SK-N-SH treated with all-trans-retinoic acid at 6 μM for 48 hours (cell line): ENCODE measurements around the gene VTA1.

Source experiments
- ATAC-seq: fragments of 200-7000 bp; cut with Tn5 transposase; 3 replicates; pipeline ENCODE4 v1.9.1; 2020; ENCODE audit warnings: mild to moderate bottlenecking, moderate library complexity
- ARNTL ChIP-seq: fragments of 450-650 bp; formaldehyde crosslinking; IDR thresholded peaks from 2 replicates; pipeline ENCODE4 v1.5.0; 2020; ENCODE audit warnings: low read depth, mild to moderate bottlenecking, moderate library complexity, borderline replicate concordance
- BACH2 ChIP-seq: fragments of 250-450 bp; sonication (Bioruptor Pico); IDR thresholded peaks from 2 replicates; pipeline ENCODE4 v1.9.0; 2021; ENCODE audit warnings: mild to moderate bottlenecking, borderline replicate concordance
- ESRRG ChIP-seq: fragments of 250-450 bp; sonication (Bioruptor Pico); IDR thresholded peaks from 2 replicates; pipeline ENCODE4 v1.6.1; 2021; ENCODE audit warnings: mild to moderate bottlenecking
- GLIS3 ChIP-seq: fragments of 250-450 bp; sonication (Bioruptor Pico); IDR thresholded peaks from 2 replicates; pipeline ENCODE4 v1.5.0; 2020; ENCODE audit warnings: mild to moderate bottlenecking, moderate library complexity
- ISL1 ChIP-seq: fragments of 250-450 bp; sonication (Bioruptor Pico); IDR thresholded peaks from 2 replicates; pipeline ENCODE4 v2.1.2; 2022; ENCODE audit warnings: mild to moderate bottlenecking, moderate library complexity
- OSR1 ChIP-seq: fragments of 250-450 bp; sonication (Bioruptor Pico); IDR thresholded peaks from 2 replicates; pipeline ENCODE4 v1.8.0; 2022; ENCODE audit warnings: moderate library complexity, mild to moderate bottlenecking, inconsistent platforms
- PPARA ChIP-seq: fragments of 250-450 bp; sonication (Bioruptor Pico); IDR thresholded peaks from 2 replicates; pipeline ENCODE4 v1.5.0; 2020; ENCODE audit warnings: mild to moderate bottlenecking, borderline replicate concordance
- SNAI2 ChIP-seq: fragments of 250-450 bp; sonication (Bioruptor Pico); IDR thresholded peaks from 2 replicates; pipeline ENCODE4 v1.5.0; 2020; ENCODE audit warnings: mild to moderate bottlenecking, moderate library complexity
- TCF4 ChIP-seq: fragments of 250-450 bp; sonication (Bioruptor Pico); IDR thresholded peaks from 2 replicates; pipeline ENCODE4 v1.8.0; 2021; ENCODE audit warnings: mild to moderate bottlenecking, moderate library complexity, borderline replicate concordance
- TOX ChIP-seq: fragments of 250-450 bp; sonication (Bioruptor Pico); IDR thresholded peaks from 2 replicates; pipeline ENCODE4 v1.8.0; 2021; ENCODE audit warnings: mild to moderate bottlenecking, moderate library complexity, borderline replicate concordance
- ZC3H10 ChIP-seq: fragments of 250-450 bp; sonication (Bioruptor Pico); IDR thresholded peaks from 2 replicates; pipeline ENCODE4 v1.5.1; 2021; ENCODE audit warnings: mild to moderate bottlenecking, moderate library complexity
- ZFP3 ChIP-seq: fragments of 250-450 bp; sonication (Bioruptor Pico); IDR thresholded peaks from 2 replicates; pipeline ENCODE4 v1.5.0; 2020; ENCODE audit warnings: mild to moderate bottlenecking, moderate library complexity
- ZFP30 ChIP-seq: fragments of 450-650 bp; formaldehyde crosslinking; IDR thresholded peaks from 2 replicates; pipeline ENCODE4 v1.5.0; 2022; ENCODE audit warnings: mild to moderate bottlenecking, moderate library complexity
- ZNF565 ChIP-seq: fragments of 450-650 bp; formaldehyde crosslinking; conservative IDR thresholded peaks from 2 replicates; pipeline ENCODE4 v1.5.0; 2020; ENCODE audit warnings: low read depth, mild to moderate bottlenecking, moderate library complexity
- ZNF70 ChIP-seq: fragments of 450-650 bp; formaldehyde crosslinking; IDR thresholded peaks from 2 replicates; pipeline ENCODE4 v1.5.0; 2020; ENCODE audit warnings: mild to moderate bottlenecking, moderate library complexity
- TF ChIP-seq, protein P1 (sequence below): fragments of 250-450 bp; sonication (Bioruptor Pico); IDR thresholded peaks from 2 replicates; pipeline ENCODE4 v1.8.0; 2020; ENCODE audit warnings: mild to moderate bottlenecking, moderate library complexity, borderline replicate concordance
- TF ChIP-seq, protein P2 (sequence below): fragments of 250-450 bp; sonication (Bioruptor Pico); IDR thresholded peaks from 2 replicates; pipeline ENCODE4 v1.5.1; 2020; ENCODE audit warnings: low read depth, mild to moderate bottlenecking, moderate library complexity
- TF ChIP-seq, protein P3 (sequence below): fragments of 250-450 bp; sonication (Bioruptor Pico); IDR thresholded peaks from 2 replicates; pipeline ENCODE4 v1.5.1; 2021; ENCODE audit warnings: mild to moderate bottlenecking, moderate library complexity
- TF ChIP-seq, protein P4 (sequence below): fragments of 250-450 bp; sonication (Bioruptor Pico); IDR thresholded peaks from 2 replicates; pipeline ENCODE4 v1.5.0; 2020; ENCODE audit warnings: mild to moderate bottlenecking, moderate library complexity

Gene VTA1

DNA sequence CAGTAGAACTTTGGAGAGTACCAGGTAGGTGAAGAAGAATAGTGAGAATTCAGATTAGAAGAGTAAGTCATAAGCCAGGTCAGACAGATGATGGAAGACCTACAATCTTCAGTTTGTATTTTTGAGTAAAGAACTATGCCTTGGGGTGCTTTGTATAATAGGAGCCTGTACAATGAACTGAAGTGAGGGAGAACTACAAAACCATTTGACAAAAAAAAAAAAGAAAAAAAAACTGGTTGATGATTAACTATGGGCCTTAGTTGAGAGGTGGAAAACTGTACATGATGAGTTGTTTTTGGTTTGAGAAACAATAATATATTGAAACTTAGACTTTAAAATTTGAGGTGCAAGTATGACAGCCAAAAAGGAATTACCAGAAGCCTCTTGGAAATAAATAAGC lies 25.7 kb downstream of the VTA1 start:
- ATAC-seq = no peak
- no peak for TF ChIP-seq PPARA
- no peak for TF ChIP-seq ESRRG (CRISPR knock-in tag)
- TF ChIP-seq, protein P1, sequence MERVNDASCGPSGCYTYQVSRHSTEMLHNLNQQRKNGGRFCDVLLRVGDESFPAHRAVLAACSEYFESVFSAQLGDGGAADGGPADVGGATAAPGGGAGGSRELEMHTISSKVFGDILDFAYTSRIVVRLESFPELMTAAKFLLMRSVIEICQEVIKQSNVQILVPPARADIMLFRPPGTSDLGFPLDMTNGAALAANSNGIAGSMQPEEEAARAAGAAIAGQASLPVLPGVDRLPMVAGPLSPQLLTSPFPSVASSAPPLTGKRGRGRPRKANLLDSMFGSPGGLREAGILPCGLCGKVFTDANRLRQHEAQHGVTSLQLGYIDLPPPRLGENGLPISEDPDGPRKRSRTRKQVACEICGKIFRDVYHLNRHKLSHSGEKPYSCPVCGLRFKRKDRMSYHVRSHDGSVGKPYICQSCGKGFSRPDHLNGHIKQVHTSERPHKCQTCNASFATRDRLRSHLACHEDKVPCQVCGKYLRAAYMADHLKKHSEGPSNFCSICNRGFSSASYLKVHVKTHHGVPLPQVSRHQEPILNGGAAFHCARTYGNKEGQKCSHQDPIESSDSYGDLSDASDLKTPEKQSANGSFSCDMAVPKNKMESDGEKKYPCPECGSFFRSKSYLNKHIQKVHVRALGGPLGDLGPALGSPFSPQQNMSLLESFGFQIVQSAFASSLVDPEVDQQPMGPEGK (CRISPR knock-in tag) = no peak
- no peak for TF ChIP-seq ARNTL
- TF ChIP-seq ZFP3 = no peak
- TF ChIP-seq TOX = no peak
- no peak for TF ChIP-seq ZC3H10 (CRISPR knock-in tag)
- no peak for TF ChIP-seq BACH2 (CRISPR knock-in tag)
- no peak for TF ChIP-seq OSR1 (CRISPR knock-in tag)

DNA sequence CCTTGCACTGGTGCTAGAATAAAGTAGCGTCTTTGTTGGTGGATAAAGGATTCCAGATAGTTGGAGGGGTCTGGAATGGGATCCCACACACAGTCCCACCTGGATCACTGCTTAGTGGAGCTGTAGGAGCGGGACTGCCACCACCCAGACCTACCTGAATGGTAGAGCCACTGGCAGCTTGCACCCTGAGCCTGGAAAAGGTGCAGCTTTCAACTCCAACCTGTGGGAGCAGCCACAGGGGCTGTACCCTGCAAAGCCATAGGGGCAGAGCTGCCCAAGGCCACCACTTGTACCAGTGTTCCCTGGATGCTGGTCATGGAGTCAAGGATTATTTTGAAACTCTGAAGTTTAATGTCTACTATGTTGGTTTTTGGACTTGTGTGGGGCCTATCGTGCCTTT lies 26.9 kb downstream of the VTA1 start:
- no peak for TF ChIP-seq ZNF565
- TF ChIP-seq, protein P2, sequence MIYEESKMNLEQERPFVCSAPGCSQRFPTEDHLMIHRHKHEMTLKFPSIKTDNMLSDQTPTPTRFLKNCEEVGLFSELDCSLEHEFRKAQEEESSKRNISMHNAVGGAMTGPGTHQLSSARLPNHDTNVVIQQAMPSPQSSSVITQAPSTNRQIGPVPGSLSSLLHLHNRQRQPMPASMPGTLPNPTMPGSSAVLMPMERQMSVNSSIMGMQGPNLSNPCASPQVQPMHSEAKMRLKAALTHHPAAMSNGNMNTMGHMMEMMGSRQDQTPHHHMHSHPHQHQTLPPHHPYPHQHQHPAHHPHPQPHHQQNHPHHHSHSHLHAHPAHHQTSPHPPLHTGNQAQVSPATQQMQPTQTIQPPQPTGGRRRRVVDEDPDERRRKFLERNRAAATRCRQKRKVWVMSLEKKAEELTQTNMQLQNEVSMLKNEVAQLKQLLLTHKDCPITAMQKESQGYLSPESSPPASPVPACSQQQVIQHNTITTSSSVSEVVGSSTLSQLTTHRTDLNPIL = no peak
- no peak for ATAC-seq

DNA sequence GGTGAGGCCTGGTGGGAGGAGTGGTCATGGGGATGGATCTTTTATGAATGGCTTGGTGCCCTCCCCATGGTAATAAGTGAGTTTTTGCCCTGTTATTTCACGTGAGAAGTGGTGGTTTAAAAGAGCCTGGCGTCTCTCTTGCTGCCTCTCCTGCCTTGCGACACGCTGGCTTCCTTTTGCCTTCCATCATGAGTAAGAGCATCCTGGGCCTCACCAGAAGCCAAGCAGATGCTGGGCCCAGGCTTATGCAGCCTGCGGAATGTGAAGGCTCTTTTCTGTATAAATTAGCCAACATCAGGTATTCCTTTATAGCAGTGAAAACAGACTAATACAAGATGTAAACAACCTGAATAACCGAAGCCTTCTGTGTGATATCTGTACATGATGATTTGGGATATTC lies 27.6 kb downstream of the VTA1 start:
- ATAC-seq = no peak
- TF ChIP-seq, protein P3, sequence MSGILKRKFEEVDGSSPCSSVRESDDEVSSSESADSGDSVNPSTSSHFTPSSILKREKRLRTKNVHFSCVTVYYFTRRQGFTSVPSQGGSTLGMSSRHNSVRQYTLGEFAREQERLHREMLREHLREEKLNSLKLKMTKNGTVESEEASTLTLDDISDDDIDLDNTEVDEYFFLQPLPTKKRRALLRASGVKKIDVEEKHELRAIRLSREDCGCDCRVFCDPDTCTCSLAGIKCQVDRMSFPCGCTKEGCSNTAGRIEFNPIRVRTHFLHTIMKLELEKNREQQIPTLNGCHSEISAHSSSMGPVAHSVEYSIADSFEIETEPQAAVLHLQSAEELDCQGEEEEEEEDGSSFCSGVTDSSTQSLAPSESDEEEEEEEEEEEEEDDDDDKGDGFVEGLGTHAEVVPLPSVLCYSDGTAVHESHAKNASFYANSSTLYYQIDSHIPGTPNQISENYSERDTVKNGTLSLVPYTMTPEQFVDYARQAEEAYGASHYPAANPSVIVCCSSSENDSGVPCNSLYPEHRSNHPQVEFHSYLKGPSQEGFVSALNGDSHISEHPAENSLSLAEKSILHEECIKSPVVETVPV (CRISPR knock-in tag) = no peak
- TF ChIP-seq PPARA (no peak), ZNF70 (CRISPR knock-in tag) (no peak), BACH2 (CRISPR knock-in tag) (no peak), ARNTL (no peak), ISL1 (CRISPR knock-in tag) (no peak), OSR1 (CRISPR knock-in tag) (no peak)
- TF ChIP-seq, all 23 proteins: peak for 0

DNA sequence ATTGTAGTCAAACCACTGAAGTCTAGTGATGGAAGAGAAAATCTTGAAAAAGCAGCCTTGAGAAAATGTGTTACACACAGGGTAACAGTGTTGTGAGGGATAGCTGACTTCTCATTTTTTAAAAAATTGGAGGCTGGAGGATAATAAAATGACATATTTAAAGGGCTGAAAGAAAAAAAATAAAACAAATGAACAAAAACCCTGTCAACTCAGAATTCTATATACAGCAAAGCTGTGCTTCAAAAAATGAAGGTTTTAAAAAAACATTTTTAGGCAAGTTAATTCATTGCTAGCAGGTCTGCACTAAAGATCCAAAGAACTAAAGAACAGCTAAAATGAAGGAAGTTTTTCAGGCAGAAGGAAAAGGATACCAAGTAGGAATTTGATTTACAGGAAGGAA lies 31.1 kb downstream of the VTA1 start:
- no peak for ATAC-seq

DNA sequence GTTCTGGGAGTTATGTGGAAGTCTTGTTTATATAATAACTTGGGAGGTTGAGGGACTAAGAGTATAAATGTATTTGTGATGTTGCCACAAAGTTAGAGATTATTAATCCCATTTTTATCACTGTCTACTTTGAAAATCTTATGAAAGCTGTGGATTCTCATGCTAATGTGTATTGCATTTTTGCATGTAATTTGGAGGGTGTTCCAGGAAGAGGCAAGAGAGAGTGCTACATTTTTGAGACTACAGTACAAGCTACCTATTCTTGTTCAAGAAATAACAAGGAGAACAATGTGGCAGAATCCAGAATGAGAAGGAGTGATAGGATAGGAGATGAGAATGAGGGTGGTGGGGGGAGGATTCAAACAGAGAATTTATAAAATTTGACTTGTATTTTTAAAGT lies 34.9 kb downstream of the VTA1 start:
- TF ChIP-seq ZFP3 = no peak
- TF ChIP-seq ZNF565 = no peak
- TF ChIP-seq ESRRG (CRISPR knock-in tag) = no peak
- no peak for TF ChIP-seq TOX
- ATAC-seq = no peak

More for the DNA sequence above, 31.1 kb downstream of the VTA1 start:
- TF ChIP-seq ESRRG (CRISPR knock-in tag) (no peak), ZFP30 (CRISPR knock-in tag) (no peak), ARNTL (no peak)
- TF ChIP-seq, protein P1 (CRISPR knock-in tag) = no peak
- TF ChIP-seq, protein P3 (CRISPR knock-in tag) = no peak
- TF ChIP-seq, all 23 proteins: peak for 0

DNA sequence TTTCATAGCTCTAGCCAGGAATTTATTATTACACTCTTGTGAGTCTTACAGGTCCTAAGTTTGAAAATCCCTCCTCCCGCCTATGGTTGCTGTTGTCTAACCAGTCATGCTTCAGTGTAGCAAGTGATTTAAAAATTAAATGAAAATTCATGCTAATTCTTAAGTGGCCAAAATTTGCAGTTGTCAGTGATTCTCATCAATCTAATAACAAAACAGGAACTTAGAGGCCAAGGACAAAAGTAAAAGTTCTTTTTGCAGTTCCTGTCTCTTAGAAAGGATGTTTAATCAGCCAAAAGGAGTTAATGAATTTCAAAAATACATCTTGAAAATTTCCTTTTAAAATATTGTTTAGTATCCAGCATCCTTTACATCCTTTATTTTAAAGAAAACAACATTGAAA lies 36.3 kb downstream of the VTA1 start:
- no peak for ATAC-seq
- TF ChIP-seq SNAI2 (CRISPR knock-in tag) (no peak), ARNTL (no peak), GLIS3 (CRISPR knock-in tag) (no peak), TCF4 (CRISPR knock-in tag) (no peak), OSR1 (CRISPR knock-in tag) (no peak), ESRRG (CRISPR knock-in tag) (no peak), ZNF70 (CRISPR knock-in tag) (no peak)
- TF ChIP-seq, protein P2 = no peak
- TF ChIP-seq, protein P3 (CRISPR knock-in tag) = no peak
- TF ChIP-seq, protein P4, sequence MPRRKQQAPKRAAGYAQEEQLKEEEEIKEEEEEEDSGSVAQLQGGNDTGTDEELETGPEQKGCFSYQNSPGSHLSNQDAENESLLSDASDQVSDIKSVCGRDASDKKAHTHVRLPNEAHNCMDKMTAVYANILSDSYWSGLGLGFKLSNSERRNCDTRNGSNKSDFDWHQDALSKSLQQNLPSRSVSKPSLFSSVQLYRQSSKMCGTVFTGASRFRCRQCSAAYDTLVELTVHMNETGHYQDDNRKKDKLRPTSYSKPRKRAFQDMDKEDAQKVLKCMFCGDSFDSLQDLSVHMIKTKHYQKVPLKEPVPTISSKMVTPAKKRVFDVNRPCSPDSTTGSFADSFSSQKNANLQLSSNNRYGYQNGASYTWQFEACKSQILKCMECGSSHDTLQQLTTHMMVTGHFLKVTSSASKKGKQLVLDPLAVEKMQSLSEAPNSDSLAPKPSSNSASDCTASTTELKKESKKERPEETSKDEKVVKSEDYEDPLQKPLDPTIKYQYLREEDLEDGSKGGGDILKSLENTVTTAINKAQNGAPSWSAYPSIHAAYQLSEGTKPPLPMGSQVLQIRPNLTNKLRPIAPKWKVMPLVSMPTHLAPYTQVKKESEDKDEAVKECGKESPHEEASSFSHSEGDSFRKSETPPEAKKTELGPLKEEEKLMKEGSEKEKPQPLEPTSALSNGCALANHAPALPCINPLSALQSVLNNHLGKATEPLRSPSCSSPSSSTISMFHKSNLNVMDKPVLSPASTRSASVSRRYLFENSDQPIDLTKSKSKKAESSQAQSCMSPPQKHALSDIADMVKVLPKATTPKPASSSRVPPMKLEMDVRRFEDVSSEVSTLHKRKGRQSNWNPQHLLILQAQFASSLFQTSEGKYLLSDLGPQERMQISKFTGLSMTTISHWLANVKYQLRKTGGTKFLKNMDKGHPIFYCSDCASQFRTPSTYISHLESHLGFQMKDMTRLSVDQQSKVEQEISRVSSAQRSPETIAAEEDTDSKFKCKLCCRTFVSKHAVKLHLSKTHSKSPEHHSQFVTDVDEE (CRISPR knock-in tag) = no peak
